Upper lobe of left lung (tissue), 4 donors: ENCODE data around the gene PPM1H.

ENCODE experiments used
- EP300 ChIP-seq, 4 donors: sonication (generic); formaldehyde crosslinking; IDR thresholded peaks; one replicate each; pipeline ENCODE4 v1.5.1; 2017; ENCODE audit warnings: antibody characterized with exemption in 4 of 4, control low read depth in 2 of 4
- POLR2A ChIP-seq, 4 donors: fragments of 450-650 bp; IDR thresholded peaks; one replicate each; pipeline ENCODE4 v1.5.1; 2016 to 2017; ENCODE audit warnings: antibody characterized with exemption in 4 of 4, mild to moderate bottlenecking in 2 of 4
- POLR2AphosphoS5 ChIP-seq, 2 donors: sonication (generic); formaldehyde crosslinking; IDR thresholded peaks; one replicate each; pipeline ENCODE4 v1.5.1; 2017; ENCODE audit warnings: antibody characterized with exemption in 2 of 2
- TF ChIP-seq, protein P1 (sequence below), 6 experiments: fragments of 450-650 bp in 4 of 6; fragments of 200-600 bp in 2 of 6; sonication (generic) in 2 of 6; IDR thresholded peaks; one replicate each; pipeline ENCODE4 v1.5.1; 2016 to 2019; ENCODE audit warnings: antibody characterized with exemption in 6 of 6

DNA sequence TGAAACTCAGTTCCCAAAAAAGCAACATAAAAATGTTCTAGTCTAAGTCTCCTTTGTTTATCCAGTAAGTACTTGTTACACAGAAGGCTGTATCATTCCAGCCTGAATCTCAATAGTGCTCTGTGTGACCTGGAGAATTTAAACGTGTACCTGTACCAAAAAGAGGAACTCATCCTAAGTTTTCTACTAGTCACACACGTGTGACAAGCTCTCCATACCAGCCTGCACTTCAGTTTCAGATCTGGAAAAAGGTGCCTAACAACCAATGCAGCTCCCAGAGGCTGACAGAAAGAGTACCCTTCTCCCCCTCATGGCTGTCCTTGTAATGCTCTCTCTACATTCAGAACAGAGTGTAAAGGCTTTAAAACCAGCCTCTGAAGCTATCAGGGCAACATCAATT lies 27.4 kb downstream of the PPM1H start:
- TF ChIP-seq, protein P1, sequence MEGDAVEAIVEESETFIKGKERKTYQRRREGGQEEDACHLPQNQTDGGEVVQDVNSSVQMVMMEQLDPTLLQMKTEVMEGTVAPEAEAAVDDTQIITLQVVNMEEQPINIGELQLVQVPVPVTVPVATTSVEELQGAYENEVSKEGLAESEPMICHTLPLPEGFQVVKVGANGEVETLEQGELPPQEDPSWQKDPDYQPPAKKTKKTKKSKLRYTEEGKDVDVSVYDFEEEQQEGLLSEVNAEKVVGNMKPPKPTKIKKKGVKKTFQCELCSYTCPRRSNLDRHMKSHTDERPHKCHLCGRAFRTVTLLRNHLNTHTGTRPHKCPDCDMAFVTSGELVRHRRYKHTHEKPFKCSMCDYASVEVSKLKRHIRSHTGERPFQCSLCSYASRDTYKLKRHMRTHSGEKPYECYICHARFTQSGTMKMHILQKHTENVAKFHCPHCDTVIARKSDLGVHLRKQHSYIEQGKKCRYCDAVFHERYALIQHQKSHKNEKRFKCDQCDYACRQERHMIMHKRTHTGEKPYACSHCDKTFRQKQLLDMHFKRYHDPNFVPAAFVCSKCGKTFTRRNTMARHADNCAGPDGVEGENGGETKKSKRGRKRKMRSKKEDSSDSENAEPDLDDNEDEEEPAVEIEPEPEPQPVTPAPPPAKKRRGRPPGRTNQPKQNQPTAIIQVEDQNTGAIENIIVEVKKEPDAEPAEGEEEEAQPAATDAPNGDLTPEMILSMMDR (IDR thresholded peaks at IDR 0.05), result no peak
- TF ChIP-seq EP300 (IDR thresholded peaks at IDR 0.05) (no peak), POLR2AphosphoS5 (IDR thresholded peaks at IDR 0.05) (no peak), POLR2A (IDR thresholded peaks at IDR 0.05) (no peak)
